ENCODE data around the gene SST. TPM values are rescaled to one million over a fixed set of nuclear protein-coding genes. Genes with fewer than 3 reads are reported as not detected.

SST gene
- total RNA-seq, 1 donor from 2014 or later: not detected

- DNase-seq (ENCODE audit: low read depth in 2 of 2): no peak
These were observed 40.5 kb downstream of the SST start for GRCh38 chr3:187629711-187630110.

- no peak for DNase-seq (ENCODE audit: low read depth in 2 of 2)
These were observed 42.0 kb downstream of the SST start for GRCh38 chr3:187628169-187628568.

GRCh38 chr3:187626581-187626980 lies 43.6 kb downstream of the SST start:
- DNase-seq (ENCODE audit: low read depth in 2 of 2): no peak

GRCh38 chr3:187624588-187624987 lies 45.6 kb downstream of the SST start:
- DNase-seq (ENCODE audit: low read depth in 2 of 2): no peak

GRCh38 chr3:187623285-187623814 lies 46.8 kb downstream of the SST start:
- no peak for DNase-seq (ENCODE audit: low read depth in 2 of 2)

- DNase-seq (ENCODE audit: low read depth in 2 of 2): no peak
These were observed 48.3 kb downstream of the SST start for GRCh38 chr3:187621881-187622280.

- no peak for DNase-seq (ENCODE audit: low read depth in 2 of 2)
These were observed 50.7 kb downstream of the SST start for GRCh38 chr3:187619461-187619860.

Other genes with a start within 250 kb of the SST start
- not detected in 2 replicates for gene RTP2, start 32.2 kb upstream of the SST start, total RNA-seq
- 1.5 and 1.8 TPM in 2 replicates for gene BCL6, start 75.1 kb upstream of the SST start, total RNA-seq

All from lung microvascular endothelial cell (primary cell).